GM18505 (cell line): ENCODE results near the gene GNB5.
A peak's percentile ranks its signal among the peaks of the same experiment; 100 is the strongest.

ENCODE experiments used
- ATAC-seq: cut with Tn5 transposase; IDR thresholded peaks from one replicate; pipeline ENCODE4 v1.9.1; 2021; ENCODE audit not compliant: unreplicated experiment
- POLR2A ChIP-seq: IDR thresholded peaks from 4 replicates; pipeline ENCODE4 v1.6.1; 2011; ENCODE audit warnings: borderline replicate concordance; ENCODE audit not compliant: insufficient read depth, insufficient read length; ENCODE audit errors: extremely low read depth

Gene GNB5

GRCh38 chr15:52220937-52221660 is 29.9 kb upstream of the GNB5 start:
- peak; percentile 19 for ATAC-seq

DNA sequence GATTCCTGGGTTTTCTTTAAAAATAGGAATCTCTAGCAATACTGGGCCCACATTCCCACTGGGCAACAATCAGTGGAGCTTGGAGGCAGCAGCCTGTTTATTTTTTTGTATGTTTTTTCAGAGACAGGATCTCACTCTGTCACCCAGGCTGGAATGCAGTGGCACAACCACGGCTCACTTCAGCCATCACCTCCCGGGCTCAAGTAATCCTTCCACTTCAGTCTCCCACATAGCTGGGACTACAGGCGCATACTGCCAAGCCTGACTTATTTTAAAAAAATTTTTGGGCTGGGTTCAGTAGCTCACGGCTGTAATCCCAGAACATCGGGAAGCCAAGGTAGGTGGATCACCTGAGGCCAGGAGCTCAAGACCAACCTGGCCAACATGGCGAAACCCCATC is 29.1 kb upstream of the GNB5 start:
- ATAC-seq, result no peak
- no peak for TF ChIP-seq POLR2A

More at GRCh38 chr15:52220937-52221660, 29.9 kb upstream of the GNB5 start:
- TF ChIP-seq POLR2A, result no peak

- no peak for TF ChIP-seq POLR2A
- no peak for ATAC-seq
These were observed 27.6 kb upstream of the GNB5 start for GRCh38 chr15:52218816-52219215.

GRCh38 chr15:52218371-52218770 is 27.2 kb upstream of the GNB5 start:
- ATAC-seq, result no peak
- no peak for TF ChIP-seq POLR2A

- no peak for ATAC-seq
These were observed 26.0 kb upstream of the GNB5 start for GRCh38 chr15:52217186-52217585.

GRCh38 chr15:52214553-52214952 is 23.4 kb upstream of the GNB5 start:
- TF ChIP-seq POLR2A, result no peak

More at GRCh38 chr15:52217186-52217585, 26.0 kb upstream of the GNB5 start:
- no peak for TF ChIP-seq POLR2A

DNA sequence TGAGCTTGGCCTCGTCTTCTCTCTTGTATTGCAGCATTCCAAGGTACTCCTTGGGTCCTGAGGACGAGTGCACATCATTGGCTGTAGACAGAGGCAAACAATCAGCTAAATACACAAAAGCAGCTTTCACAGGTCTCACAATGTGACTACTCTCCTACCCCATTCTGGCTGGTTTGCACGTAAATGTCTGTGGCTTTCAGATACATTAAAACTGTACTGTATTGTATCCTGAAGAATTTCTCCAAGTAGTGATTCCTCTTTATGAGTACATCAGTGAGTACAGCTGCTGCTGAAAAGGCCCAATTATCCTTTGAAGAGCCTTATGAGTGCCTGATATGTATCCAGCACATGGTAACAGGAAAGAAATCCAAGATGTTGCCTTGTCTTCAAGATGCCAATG is 22.0 kb upstream of the GNB5 start:
- ATAC-seq, result no peak
- no peak for TF ChIP-seq POLR2A

More at GRCh38 chr15:52214553-52214952, 23.4 kb upstream of the GNB5 start:
- ATAC-seq, result no peak

DNA sequence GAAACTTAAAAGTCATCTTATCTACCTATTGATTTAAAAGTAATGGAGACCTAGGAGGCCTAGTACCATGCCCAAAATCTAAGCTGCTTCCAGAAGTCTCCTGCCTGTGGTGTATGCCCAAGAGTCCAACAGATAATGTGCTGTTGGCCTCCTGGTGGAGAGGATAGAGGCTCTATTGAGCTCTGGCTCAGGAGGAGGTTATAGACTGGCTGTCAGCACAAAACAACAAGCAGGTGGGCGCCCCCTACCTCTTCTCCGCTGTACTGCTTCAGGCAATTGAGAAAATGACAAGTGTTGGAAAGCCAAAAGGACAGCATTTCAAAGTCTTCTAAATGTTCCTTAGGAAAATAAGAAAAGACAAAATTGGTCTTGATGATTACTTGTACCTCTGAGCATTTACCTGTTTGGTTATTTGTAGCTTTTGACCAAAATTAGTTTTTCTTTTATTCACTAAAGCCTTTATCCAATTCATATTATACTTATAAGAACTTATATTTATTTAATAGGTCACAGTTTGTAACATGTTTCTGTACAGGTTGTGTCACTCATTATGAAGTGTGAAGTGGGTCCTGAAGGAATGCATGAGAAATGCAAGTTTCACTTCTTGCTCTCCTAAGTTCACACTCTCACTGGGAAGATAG is 17.2 kb upstream of the GNB5 start:
- peak; percentile 68 for ATAC-seq
- no peak for TF ChIP-seq POLR2A

DNA sequence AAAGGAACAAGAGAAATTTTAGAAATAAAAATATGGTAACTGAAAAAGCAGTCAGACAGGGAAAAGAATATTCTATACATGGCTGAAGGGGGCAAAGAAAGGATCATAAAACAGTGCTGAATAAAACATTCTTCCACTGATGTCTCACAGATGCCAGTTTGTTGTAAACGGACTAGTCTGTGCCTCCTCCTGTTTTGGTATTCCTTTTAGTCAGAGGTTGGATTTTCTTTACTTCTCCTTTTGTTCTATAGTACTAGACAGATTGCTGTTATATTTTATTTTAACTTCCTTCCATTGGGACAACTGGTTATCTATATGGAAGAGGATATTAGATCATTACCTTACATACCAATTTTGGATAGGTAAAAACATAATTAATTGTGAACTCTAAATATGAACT is 16.0 kb upstream of the GNB5 start:
- TF ChIP-seq POLR2A, result no peak

GRCh38 chr15:52206446-52206845 is 15.3 kb upstream of the GNB5 start:
- ATAC-seq, result no peak
- TF ChIP-seq POLR2A, result no peak

More for the DNA sequence above, 16.0 kb upstream of the GNB5 start:
- no peak for ATAC-seq

GRCh38 chr15:52204657-52205056 is 13.5 kb upstream of the GNB5 start:
- no peak for TF ChIP-seq POLR2A
- ATAC-seq, result no peak

DNA sequence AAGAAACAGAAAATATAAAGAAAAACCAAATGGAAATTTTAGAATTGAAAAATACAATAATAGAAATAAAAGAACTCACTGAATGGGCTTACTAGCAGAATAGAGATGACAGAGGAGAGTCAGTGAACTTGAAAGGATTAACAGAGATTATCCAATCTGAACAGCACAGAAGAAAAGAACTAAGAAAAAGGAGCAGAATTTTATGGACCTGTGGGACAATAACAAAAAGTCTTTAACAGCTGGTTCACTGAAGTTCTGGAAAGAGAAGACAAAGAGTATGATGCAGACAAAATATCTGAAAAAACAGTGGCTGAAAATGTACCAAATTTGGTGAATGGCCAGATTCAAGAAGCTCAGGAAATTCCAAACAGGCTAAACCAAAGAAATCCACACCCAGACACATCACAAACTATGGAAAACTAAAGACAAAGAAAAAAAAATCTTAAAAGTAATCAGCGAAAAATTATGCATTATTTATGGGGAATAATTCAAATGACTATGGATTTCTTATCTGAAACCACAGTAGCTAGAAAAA is 9.7 kb upstream of the GNB5 start:
- no peak for TF ChIP-seq POLR2A
- ATAC-seq, result no peak

DNA sequence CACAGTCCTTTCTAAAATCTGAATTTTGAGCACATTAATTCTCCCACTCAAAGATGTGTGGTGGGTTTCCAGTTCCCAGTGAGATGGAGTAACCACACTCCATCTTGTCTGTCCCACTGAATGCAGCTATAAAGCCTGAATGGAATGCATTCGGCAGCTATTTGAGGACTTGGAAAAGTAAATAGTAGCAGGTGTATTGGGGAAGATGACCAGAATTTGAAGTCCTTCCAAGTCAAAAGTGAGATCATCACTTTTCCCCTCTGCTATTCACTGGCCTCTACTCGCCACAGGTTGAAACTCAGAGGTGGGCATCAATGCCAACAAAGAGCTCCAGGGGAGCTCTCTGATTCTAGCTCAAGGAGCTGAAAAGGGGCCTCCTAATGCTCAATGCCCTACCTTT is 8.1 kb upstream of the GNB5 start:
- ATAC-seq, result no peak
- no peak for TF ChIP-seq POLR2A

GRCh38 chr15:52196891-52197290 is 5.7 kb upstream of the GNB5 start:
- TF ChIP-seq POLR2A, result no peak
- ATAC-seq, result no peak
